ENCODE results near the gene CUL1. TPM values are rescaled to one million over a fixed set of nuclear protein-coding genes. Genes with fewer than 3 reads are reported as not detected.

Gene CUL1
- total RNA-seq, 1 donor from 2014 or later: 51.9 TPM

Small RNA genes within 50 kb of the gene (small RNA-seq; reads per million reads assigned to genes)
- gene RNU7-20P (ENCODE audit: low replicate concordance): not detected

Other genes with a start within 250 kb of the CUL1 start
- gene C7orf33, start 108.1 kb upstream of the CUL1 start, total RNA-seq: not detected
- gene EZH2, start 185.4 kb downstream of the CUL1 start, total RNA-seq: 23.6 TPM